IMR-90 (cell line): ENCODE data around the gene ANGEL1. TPM values are rescaled to one million over a fixed set of nuclear protein-coding genes. Genes with fewer than 3 reads are reported as not detected.

Experiments
- ATAC-seq: fragments of 200-7000 bp; cut with Tn5 transposase; 2 replicates; pipeline ENCODE4 v1.9.1; 2020; ENCODE audit warnings: low read depth, mild to moderate bottlenecking, moderate library complexity
- BruUV-seq: library from RNA; stranded (reverse); fragments of 400-500 nt; replicated peaks from 2 replicates; lab custom pipeline; 2021; lab: Mats Ljungman, UMichigan
- CTCF ChIA-PET: fragments of 300-600 bp; formaldehyde crosslinking; extraction: SDS; loops from one replicate; lab custom pipeline; 2021; ENCODE audit warnings: antibody characterized with exemption; lab: Yijun Ruan, JAX
- POLR2A ChIA-PET: fragments of 300-600 bp; sonication (Branson Sonifier 250); formaldehyde crosslinking; loops from one replicate; lab custom pipeline; 2022; ENCODE audit warnings: antibody characterized with exemption; ENCODE audit not compliant: unreplicated experiment; lab: Charles Lee
- DNase-seq: peaks from one replicate; pipeline ENCODE4 v3.0.0; 2013
- H2AFZ ChIP-seq: replicated peaks from 2 replicates; pipeline ENCODE3; 2013; ENCODE audit warnings: low read length, mild to moderate bottlenecking; ENCODE audit not compliant: poor library complexity
- H2AK5ac ChIP-seq: 2 replicates; pipeline ENCODE4 v1.6.1; 2013; ENCODE audit warnings: low read depth, low read length, inconsistent platforms
- H2AK9ac ChIP-seq: replicated peaks from 2 replicates; pipeline ENCODE3; 2013; ENCODE audit warnings: mild to moderate bottlenecking, low read depth, low read length, moderate library complexity; ENCODE audit not compliant: poor library complexity
- H2BK120ac ChIP-seq: 2 replicates; pipeline ENCODE4 v1.6.1; 2013; ENCODE audit warnings: low read depth, low read length, inconsistent platforms
- H2BK15ac ChIP-seq: 3 replicates; pipeline ENCODE4 v1.6.1; 2013; ENCODE audit warnings: low read depth, low read length, inconsistent platforms
- H2BK20ac ChIP-seq: 2 replicates; pipeline ENCODE4 v1.6.1; 2013; ENCODE audit warnings: low read depth, mild to moderate bottlenecking, inconsistent platforms, low read length, moderate library complexity
- H2BK5ac ChIP-seq: 2 replicates; pipeline ENCODE4 v1.6.1; 2013; ENCODE audit warnings: mild to moderate bottlenecking, low read depth, low read length, inconsistent platforms; ENCODE audit not compliant: poor library complexity, severe bottlenecking
- H3K14ac ChIP-seq: replicated peaks from 2 replicates; pipeline ENCODE4 v1.6.1; 2013; ENCODE audit warnings: low read depth, low read length, inconsistent platforms
- H3K18ac ChIP-seq: 2 replicates; pipeline ENCODE4 v1.6.1; 2013; ENCODE audit warnings: low read depth, low read length, control low read depth
- H3K23ac ChIP-seq: 2 replicates; pipeline ENCODE4 v1.6.1; 2013; ENCODE audit warnings: low read depth, low read length, inconsistent platforms
- H3K27ac ChIP-seq: 2 replicates; pipeline ENCODE4 v1.5.1; 2013; ENCODE audit warnings: mild to moderate bottlenecking, control low read depth, low read length; ENCODE audit not compliant: insufficient read depth
- H3K27me3 ChIP-seq: 2 replicates; pipeline ENCODE4 v1.6.1; 2013; ENCODE audit warnings: low read length; ENCODE audit not compliant: control insufficient read depth, insufficient read depth
- H3K36me3 ChIP-seq: 2 replicates; pipeline ENCODE4 v1.6.1; 2013; ENCODE audit warnings: low read length, mixed read lengths; ENCODE audit not compliant: control insufficient read depth, insufficient read depth
- H3K4ac ChIP-seq: 2 replicates; pipeline ENCODE4 v1.6.1; 2013; ENCODE audit warnings: low read depth, low read length, inconsistent platforms
- H3K4me1 ChIP-seq: 2 replicates; pipeline ENCODE4 v1.6.1; 2013; ENCODE audit warnings: low read length, mixed read lengths; ENCODE audit not compliant: control insufficient read depth, insufficient read depth
- H3K4me2 ChIP-seq: 2 replicates; pipeline ENCODE4 v1.6.1; 2013; ENCODE audit warnings: low read depth, mild to moderate bottlenecking, control low read depth, low read length, moderate library complexity
- H3K4me3 ChIP-seq: 2 replicates; pipeline ENCODE4 v1.5.1; 2013; ENCODE audit warnings: low read depth, mild to moderate bottlenecking, control low read depth, low read length, moderate library complexity; ENCODE audit not compliant: insufficient read depth
- H3K56ac ChIP-seq: 2 replicates; pipeline ENCODE4 v1.6.1; 2013; ENCODE audit warnings: low read length, inconsistent platforms; ENCODE audit not compliant: insufficient read depth; ENCODE audit errors: extremely low read depth
- H3K79me1 ChIP-seq, 2 experiments: 2 replicates each; pipeline ENCODE4 v1.6.1; 2013; ENCODE audit warnings: low read length in 2 of 2, inconsistent platforms in 1 of 2, low read depth in 1 of 2
- H3K9ac ChIP-seq: 2 replicates; pipeline ENCODE4 v1.6.1; 2013; ENCODE audit warnings: low read depth, low read length, control low read depth
- H3K9me1 ChIP-seq: 2 replicates; pipeline ENCODE4 v1.6.1; 2013; ENCODE audit warnings: low read length, inconsistent platforms; ENCODE audit not compliant: insufficient read depth
- H3K9me3 ChIP-seq: 2 replicates; pipeline ENCODE4 v1.6.1; 2013; ENCODE audit warnings: low read length; ENCODE audit not compliant: control insufficient read depth, insufficient read depth
- H4K20me1 ChIP-seq: 2 replicates; pipeline ENCODE4 v1.6.1; 2013; ENCODE audit warnings: low read length, inconsistent platforms; ENCODE audit not compliant: insufficient read depth
- H4K5ac ChIP-seq: 2 replicates; pipeline ENCODE4 v1.6.1; 2013; ENCODE audit warnings: mild to moderate bottlenecking, low read depth, low read length, control low read depth
- H4K8ac ChIP-seq, 2 experiments: 2 replicates each; pipeline ENCODE4 v1.6.1; 2013; ENCODE audit warnings: low read depth in 2 of 2, low read length in 2 of 2, control low read depth in 1 of 2, inconsistent platforms in 1 of 2
- H4K91ac ChIP-seq: 2 replicates; pipeline ENCODE4 v1.6.1; 2013; ENCODE audit warnings: low read depth, low read length, inconsistent platforms; ENCODE audit not compliant: insufficient read depth
- BHLHE40 ChIP-seq: fragments of 150-350 bp; IDR thresholded peaks from 2 replicates; pipeline ENCODE4 v1.6.1; 2016; ENCODE audit warnings: mild to moderate bottlenecking, low read depth, low read length
- CEBPB ChIP-seq: IDR thresholded peaks from 2 replicates; pipeline ENCODE4 v1.6.1; 2012; ENCODE audit warnings: low read depth, low read length, improper control_type of control experiment
- CHD1 ChIP-seq: IDR thresholded peaks from 2 replicates; pipeline ENCODE4 v1.6.1; 2012; ENCODE audit warnings: low read depth, low read length, improper control_type of control experiment
- CTCF ChIP-seq: conservative IDR thresholded peaks from 2 replicates; pipeline ENCODE4 v1.5.1; 2012; ENCODE audit warnings: mild to moderate bottlenecking, low read depth, low read length, improper control_type of control experiment
- FOS ChIP-seq: fragments of 150-350 bp; IDR thresholded peaks from 2 replicates; pipeline ENCODE4 v1.6.1; 2016; ENCODE audit warnings: low read depth, low read length
- MAFK ChIP-seq: IDR thresholded peaks from 2 replicates; pipeline ENCODE4 v1.6.1; 2012; ENCODE audit warnings: low read depth, low read length, improper control_type of control experiment
- MAZ ChIP-seq: IDR thresholded peaks from 2 replicates; pipeline ENCODE4 v1.6.1; 2012; ENCODE audit warnings: low read depth, mild to moderate bottlenecking, low read length, improper control_type of control experiment, moderate library complexity, borderline replicate concordance
- MXI1 ChIP-seq: IDR thresholded peaks from 2 replicates; pipeline ENCODE4 v1.6.1; 2012; ENCODE audit warnings: low read depth, mild to moderate bottlenecking, low read length, moderate library complexity, borderline replicate concordance
- NFE2L2 ChIP-seq: fragments of 150-350 bp; IDR thresholded peaks from 2 replicates; pipeline ENCODE4 v1.6.1; 2016; ENCODE audit warnings: low read depth, mild to moderate bottlenecking, low read length
- POLR2A ChIP-seq: IDR thresholded peaks from 2 replicates; pipeline ENCODE4 v1.6.1; 2012; ENCODE audit warnings: mild to moderate bottlenecking, low read depth, low read length
- RAD21 ChIP-seq: IDR thresholded peaks from 2 replicates; pipeline ENCODE4 v1.6.1; 2012; ENCODE audit warnings: low read length, improper control_type of control experiment
- RCOR1 ChIP-seq: IDR thresholded peaks from 2 replicates; pipeline ENCODE4 v1.6.1; 2012; ENCODE audit warnings: mild to moderate bottlenecking, low read length, improper control_type of control experiment; ENCODE audit not compliant: insufficient replicate concordance
- RFX5 ChIP-seq: IDR thresholded peaks from 2 replicates; pipeline ENCODE4 v1.8.0; 2012; ENCODE audit warnings: low read depth, mild to moderate bottlenecking, low read length, moderate library complexity
- SMC3 ChIP-seq: fragments of 150-350 bp; IDR thresholded peaks from 2 replicates; pipeline ENCODE4 v1.6.1; 2016; ENCODE audit warnings: low read depth, mild to moderate bottlenecking, antibody characterized with exemption, low read length, moderate library complexity
- USF2 ChIP-seq: fragments of 150-350 bp; IDR thresholded peaks from 2 replicates; pipeline ENCODE4 v1.6.1; 2017; ENCODE audit warnings: mild to moderate bottlenecking, antibody characterized with exemption, low read length, low read depth
- WGBS, 2 experiments: methylation state at CpG; one replicate each; pipeline versions ENCODE4 v1.1.5 to v1.1.7; 2013; ENCODE audit warnings: missing lambda C conversion rate in 2 of 2; ENCODE audit not compliant: insufficient read length in 1 of 2; ENCODE audit errors: extremely low coverage in 2 of 2; 5-methylcytosine and 5-hydroxymethylcytosine counted together
- dilution Hi-C: fragments of 300-500 bp; cut with HindIII; formaldehyde crosslinking; loops from one replicate; pipeline ENCODE4 v1.14.3; 2018; ENCODE audit warnings: low sequenced_read_pairs; ENCODE audit not compliant: unreplicated experiment
- in situ Hi-C: fragments of 300-500 bp; cut with MboI; formaldehyde crosslinking; loops from 3 replicates; pipeline ENCODE4 v1.14.3; 2019; ENCODE audit warnings: low sequenced_read_pairs, inconsistent platforms, mixed read lengths
- intact Hi-C: fragments of 100-400 bp; cut with micrococcal nuclease; formaldehyde crosslinking; loops from 2 replicates; pipeline ENCODE4 v1.10.0; 2022
- polyA plus RNA-seq, 3 experiments: library from polyadenylated mRNA; depleted of rRNA; stranded (reverse); fragments of >200 nt; gene quantifications; 2 replicates each; pipeline ENCODE4 v1.2.3, GENCODE V29; 2012; ENCODE audit warnings: low replicate concordance in 1 of 3
- total RNA-seq: library from RNA; depleted of rRNA; stranded (reverse); fragments of >200 nt; gene quantifications from 2 replicates; pipeline ENCODE4 v1.2.3, GENCODE V29; 2012
- TF ChIP-seq, protein P1 (sequence below): fragments of 150-350 bp; IDR thresholded peaks from 2 replicates; pipeline ENCODE4 v1.6.1; 2016; ENCODE audit warnings: low read depth, mild to moderate bottlenecking, low read length, moderate library complexity, borderline replicate concordance

ANGEL1 gene
- total and polyA plus RNA-seq, 2 of the 4 experiments (the other 2 are of a cell fraction), result 4.1 to 10.0 TPM

- Histone ChIP-seq H4K8ac (no peak overlapping the region), H3K4me1 (no peaks in the 10 kb centered on the region), H4K20me1 (no peaks in the 10 kb centered on the region), H3K79me1 (no peaks in the 10 kb centered on the region), H3K27me3 (peaks cover 21% of the 10 kb centered on the region), H3K4ac (no peak overlapping the region), H2BK15ac (no peak overlapping the region), H2AK9ac (no peak overlapping the region), H3K14ac (no peak overlapping the region), H2BK120ac (no peak overlapping the region), H3K4me3 (no peak overlapping the region), H3K9me1 (no peaks in the 10 kb centered on the region), H3K18ac (no peak overlapping the region), H3K4me2 (no peak overlapping the region), H2BK5ac (no peak overlapping the region), H3K27ac (no peak overlapping the region), H3K56ac (no peak overlapping the region), H2BK20ac (no peak overlapping the region), H4K91ac (no peak overlapping the region), H3K9me3 (no peaks in the 10 kb centered on the region), H3K36me3 (no peaks in the 10 kb centered on the region), H4K5ac (no peak overlapping the region), H2AK5ac (no peak overlapping the region), H3K9ac (no peak overlapping the region), H3K23ac (no peak overlapping the region), H2AFZ (no peak overlapping the region)
- dilution Hi-C loops (no loop called here), in situ Hi-C loops (no loop called here), intact Hi-C loops (no loop called here)
- TF ChIP-seq RCOR1 (no peak), USF2 (no peak), RAD21 (no peak), MXI1 (no peak), FOS (no peak), CHD1 (no peak), BHLHE40 (no peak), POLR2A (no peak), MAFK (no peak), NFE2L2 (no peak), CEBPB (no peak), CTCF (no peak), SMC3 (no peak), RFX5 (no peak), MAZ (no peak)
- TF ChIP-seq, protein P1, sequence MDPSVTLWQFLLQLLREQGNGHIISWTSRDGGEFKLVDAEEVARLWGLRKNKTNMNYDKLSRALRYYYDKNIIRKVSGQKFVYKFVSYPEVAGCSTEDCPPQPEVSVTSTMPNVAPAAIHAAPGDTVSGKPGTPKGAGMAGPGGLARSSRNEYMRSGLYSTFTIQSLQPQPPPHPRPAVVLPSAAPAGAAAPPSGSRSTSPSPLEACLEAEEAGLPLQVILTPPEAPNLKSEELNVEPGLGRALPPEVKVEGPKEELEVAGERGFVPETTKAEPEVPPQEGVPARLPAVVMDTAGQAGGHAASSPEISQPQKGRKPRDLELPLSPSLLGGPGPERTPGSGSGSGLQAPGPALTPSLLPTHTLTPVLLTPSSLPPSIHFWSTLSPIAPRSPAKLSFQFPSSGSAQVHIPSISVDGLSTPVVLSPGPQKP, result no peak
- ATAC-seq, result no peak
- no CpG with 5 or more reads among the region's 7 CpGs for WGBS, 2 experiments
- CTCF ChIA-PET, result no interaction called here
- POLR2A ChIA-PET, result no interaction called here
- BruUV-seq, result no TSS peak
- DNase-seq, result no peak
Observed at GRCh38 chr14:76834241-76834661, 21.6 kb upstream of the ANGEL1 start.
